Activated gamma-delta T cell treated with anti-CD3 and anti-CD28 coated beads, Interleukin-2, amount 50 U/mL, for 16 hours (primary cell): Measurements from ENCODE around the gene KRT16.
"Not testable (repeated sequence)": the region's sequence is repeated elsewhere in the genome, so short reads cannot be mapped to it uniquely, and the experiment has no call there.

Experiments
- DNase-seq: peaks from one replicate; pipeline ENCODE4 v3.0.0-alpha.2; 2020; ENCODE audit warnings: low read depth

The KRT16 gene

GRCh38 chr17:41612376-41613160 lies at the start of gene KRT16:
Gene KRT16, minus strand, starts transcription at chr17:41612767. Its CDS starts 79 bp downstream, at chr17:41612688.
- DNase-seq, result not testable (repeated sequence)

GRCh38 chr17:41660221-41660711 lies 47.7 kb upstream of the KRT16 start:
- DNase-seq, result no peak

DNA sequence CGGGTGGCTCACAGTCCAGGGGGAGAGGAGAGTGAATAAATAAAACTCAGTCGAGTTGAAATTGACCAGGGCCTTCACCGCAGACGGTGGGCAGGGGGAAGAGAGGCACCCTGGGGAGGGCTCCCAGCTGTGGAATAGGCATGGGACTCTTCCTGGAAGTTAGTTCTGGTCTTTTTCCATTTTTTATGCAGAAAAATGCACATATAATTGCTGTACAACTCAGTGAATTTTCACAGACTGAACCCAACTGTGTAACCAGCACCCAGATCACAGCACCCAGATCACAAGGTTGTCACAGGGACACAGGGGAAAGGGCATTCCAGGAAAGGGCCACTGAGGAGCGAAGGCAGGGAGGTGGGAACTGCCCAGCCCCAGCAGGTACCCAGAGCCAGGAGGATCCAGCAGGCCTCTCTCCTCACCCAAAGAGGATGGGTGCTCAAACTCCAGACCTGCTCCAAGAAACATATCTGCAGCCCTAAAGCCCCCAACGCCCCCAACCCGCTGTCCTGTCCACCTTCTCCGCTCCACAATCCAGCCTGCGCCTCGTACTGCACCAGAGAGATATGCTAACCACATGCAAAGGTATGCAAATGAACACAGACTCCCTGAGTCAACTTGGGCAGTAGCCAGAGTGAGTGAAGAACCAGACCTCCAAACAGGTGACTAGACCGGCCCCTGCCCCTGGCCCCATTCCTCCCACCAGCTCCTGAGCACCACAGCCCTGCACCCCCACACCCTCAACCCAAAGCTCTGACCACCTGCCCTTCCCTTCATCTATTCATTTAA lies 47.1 kb upstream of the KRT16 start:
- DNase-seq, result no peak

- no peak for DNase-seq
Measured at GRCh38 chr17:41658846-41659245, 46.3 kb upstream of the KRT16 start.

GRCh38 chr17:41657936-41658335 lies 45.4 kb upstream of the KRT16 start:
- DNase-seq, result no peak

DNA sequence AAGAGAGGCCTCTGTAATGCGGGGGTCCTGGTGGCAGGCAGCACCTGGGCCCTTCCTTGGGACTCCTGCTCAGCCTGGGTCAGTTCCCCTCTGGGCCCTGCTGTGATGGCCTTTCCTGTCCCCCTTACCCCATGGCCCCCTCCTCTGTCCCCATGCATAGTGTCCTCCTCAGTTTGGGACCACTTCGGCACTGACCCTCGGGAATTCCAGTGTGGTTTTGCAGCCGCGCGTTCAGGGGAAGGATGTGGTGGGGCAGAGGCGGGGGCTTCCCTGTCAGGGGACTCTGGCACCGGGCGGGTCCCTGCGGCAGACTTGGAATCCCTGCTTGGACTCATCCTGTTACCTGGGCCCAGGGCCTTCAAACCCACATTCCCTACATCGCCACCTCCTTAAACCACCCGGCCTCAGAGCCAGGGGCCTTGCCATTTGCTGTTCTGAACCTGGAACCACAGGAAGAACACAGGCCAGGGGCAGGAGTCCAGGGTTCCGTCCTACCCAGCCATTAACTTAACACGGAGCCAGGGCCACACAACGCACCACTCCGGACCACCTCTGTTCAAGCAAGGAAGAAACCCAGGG lies 44.7 kb upstream of the KRT16 start:
- DNase-seq, result no peak

DNA sequence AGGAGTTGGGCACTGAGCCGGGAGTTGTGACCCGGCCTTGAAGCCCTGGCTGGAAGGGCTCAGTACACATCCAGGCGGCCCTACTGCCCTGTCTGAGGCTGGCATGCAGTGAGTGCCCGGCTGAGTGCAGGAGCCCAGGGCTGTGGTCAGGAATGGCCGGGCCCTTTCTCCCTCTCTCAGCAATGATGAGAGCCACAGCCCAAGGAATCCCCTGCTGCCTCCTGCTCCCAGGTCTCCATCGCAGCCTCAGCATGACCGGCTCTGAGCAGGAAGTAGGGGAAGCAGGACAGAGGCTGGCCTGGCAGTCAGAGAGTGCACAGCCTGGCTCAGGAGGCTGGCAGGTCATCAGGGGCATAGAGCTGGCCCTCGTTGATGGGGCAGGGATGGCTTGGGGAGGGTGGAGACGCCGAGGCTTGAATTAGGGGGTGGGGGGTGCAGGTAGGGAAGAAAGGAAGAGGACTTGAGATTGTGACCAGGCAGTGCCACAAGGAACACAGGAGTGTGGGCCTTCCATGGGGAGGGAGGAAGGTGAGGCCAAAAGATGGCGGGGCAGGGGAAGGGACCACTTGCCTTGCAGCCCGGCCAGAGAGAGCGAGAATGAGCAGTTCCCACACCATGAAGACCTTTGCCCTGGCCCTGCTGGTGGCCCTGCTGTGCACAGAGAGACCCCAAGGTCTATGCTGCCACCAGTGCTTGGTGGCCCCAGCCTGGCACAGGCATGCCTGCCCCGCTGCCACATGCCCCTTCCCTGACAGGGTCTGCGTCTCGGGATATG lies 43.9 kb upstream of the KRT16 start:
- no peak for DNase-seq

DNA sequence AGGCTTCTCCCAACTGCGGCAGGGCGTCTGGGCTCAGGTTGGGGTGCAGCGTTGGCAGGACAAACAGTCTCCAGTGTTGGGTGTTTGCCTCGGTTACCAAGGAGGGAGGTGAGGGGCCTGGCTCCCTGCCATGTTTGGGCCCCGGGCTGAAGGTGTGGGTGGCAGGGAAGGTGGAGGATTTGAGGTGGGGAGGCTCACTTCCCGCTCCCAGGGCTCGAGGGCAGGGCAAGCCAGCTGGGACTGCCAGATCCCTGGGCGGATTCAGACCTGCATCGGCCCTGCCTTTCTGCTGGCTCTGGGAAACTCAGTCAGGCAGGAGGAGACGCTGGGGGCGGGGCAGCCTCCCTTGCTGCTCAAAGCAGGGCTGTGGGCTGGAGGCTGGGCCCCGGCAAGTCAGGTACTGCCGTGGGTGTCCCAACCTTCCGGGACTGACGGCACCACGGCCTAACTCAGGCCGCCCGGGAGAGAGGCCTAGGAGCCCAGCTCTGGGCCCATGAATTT lies 43.1 kb upstream of the KRT16 start:
- DNase-seq, result no peak

- DNase-seq, result no peak
Measured at GRCh38 chr17:41654678-41655607, 42.4 kb upstream of the KRT16 start.

- DNase-seq, result no peak
Measured at GRCh38 chr17:41653892-41654677, 41.5 kb upstream of the KRT16 start.

GRCh38 chr17:41653421-41653820 lies 40.9 kb upstream of the KRT16 start:
- DNase-seq, result no peak

DNA sequence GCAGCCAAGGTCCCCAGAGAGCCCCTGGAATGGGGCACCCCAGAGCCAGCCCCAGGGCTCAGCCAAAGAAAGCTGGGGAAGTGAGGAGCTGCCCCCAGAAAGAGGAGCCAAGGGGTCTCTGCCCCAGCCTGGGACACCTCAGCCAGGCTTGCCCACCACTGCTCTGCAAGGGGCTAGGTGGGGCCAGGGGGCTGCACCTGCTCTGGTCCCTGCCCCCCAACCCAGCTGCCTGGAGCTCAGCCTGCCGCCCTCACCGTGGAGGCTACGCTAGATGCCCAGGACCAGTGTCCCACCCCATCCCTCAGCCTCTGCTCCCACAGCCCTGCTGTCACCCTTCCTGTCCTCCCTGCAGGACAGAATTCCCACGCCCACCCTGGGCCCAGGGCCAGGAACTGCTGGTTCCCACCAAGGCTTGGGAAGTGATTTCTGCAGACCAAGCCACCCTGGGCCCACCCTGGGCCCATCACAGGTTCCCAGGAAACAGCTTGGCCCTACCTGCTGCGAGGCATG lies 39.9 kb upstream of the KRT16 start:
- DNase-seq, result no peak

- no peak for DNase-seq
Measured at GRCh38 chr17:41651625-41652460, 39.3 kb upstream of the KRT16 start.

- no peak for DNase-seq
Measured at GRCh38 chr17:41650794-41651624, 38.4 kb upstream of the KRT16 start.

- DNase-seq, result no peak
Measured at GRCh38 chr17:41649923-41650519, 37.5 kb upstream of the KRT16 start.

- peak; percentile 81 for DNase-seq
Measured at GRCh38 chr17:41648411-41649195, 36.0 kb upstream of the KRT16 start.
